Eye (tissue), 1 donor: ENCODE results near the gene RARA.

Experiments used
- DNase-seq: peaks from one replicate; pipeline ENCODE4 v3.0.0-alpha.2; 2015

RARA gene

GRCh38 chr17:40309031-40309948 is at the start of gene RARA:
Gene RARA (plus strand): TSS chr17:40309180. CDS start chr17:40331219, 22,039 bp downstream.
- peak; percentile 91 for DNase-seq

DNA sequence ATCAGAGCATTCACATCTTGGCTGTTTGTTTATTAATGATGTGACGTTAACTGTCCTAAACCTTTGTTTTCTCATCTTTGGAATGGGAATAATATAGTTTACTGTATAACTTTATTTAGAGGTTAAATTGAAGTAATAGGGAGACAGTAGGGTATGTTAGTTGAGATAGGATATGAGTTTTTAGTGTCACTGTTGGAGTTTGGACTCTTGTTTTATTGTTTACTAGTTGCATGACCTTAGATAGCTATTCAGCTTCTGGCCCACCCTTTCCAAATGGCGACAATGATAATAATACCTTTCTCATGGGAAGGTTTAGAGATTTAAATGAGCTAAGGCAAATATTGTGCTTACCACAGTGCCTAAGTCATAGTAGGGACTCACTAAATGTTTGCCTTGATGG is 49.5 kb upstream of the RARA start:
- DNase-seq: no peak

- DNase-seq: no peak
Measured at GRCh38 chr17:40260528-40260927, 48.5 kb upstream of the RARA start.

DNA sequence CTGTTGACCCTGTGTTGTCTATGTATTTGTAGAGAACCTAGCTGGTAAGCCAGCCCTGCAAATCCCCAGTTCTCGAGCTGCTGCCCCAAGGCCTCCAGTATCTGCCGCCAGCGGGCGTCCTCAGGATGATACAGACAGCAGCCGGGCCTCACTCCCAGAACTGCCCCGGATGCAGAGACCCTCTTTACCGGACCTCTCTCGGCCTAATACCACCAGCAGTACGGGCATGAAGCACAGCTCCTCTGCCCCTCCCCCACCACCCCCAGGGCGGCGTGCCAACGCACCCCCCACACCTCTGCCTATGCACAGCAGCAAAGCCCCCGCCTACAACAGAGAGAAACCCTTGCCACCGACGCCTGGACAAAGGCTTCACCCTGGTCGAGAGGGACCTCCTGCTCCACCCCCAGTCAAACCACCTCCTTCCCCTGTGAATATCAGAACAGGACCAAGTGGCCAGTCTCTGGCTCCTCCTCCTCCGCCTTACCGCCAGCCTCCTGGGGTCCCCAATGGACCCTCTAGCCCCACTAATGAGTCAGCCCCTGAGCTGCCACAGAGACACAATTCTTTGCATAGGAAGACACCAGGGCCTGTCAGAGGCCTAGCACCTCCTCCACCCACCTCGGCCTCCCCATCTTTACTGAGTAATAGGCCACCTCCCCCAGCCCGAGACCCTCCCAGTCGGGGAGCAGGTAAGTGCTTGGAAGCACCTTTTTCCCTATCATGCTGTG is 44.4 kb upstream of the RARA start:
- no peak for DNase-seq

DNA sequence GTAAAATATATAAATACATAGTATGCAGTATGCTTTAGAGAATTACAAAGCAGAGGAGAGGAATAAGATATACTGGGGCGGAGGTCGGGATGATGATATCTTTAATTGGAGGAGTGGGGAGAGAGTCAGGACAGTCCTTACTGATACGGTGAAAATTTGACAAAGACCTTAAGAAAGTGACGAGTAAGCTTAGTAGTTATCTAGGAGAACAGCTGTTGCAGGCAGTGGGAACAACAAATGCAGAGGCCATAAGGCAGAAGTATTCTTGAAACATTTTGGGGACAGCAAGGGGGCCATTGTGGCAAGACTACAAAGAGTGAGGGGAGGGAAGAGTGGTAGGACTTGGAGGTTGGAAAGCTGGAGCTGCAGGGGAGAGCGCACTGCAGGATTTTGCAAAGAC is 43.6 kb upstream of the RARA start:
- no peak for DNase-seq

GRCh38 chr17:40266882-40267281 is 42.1 kb upstream of the RARA start:
- DNase-seq: no peak

DNA sequence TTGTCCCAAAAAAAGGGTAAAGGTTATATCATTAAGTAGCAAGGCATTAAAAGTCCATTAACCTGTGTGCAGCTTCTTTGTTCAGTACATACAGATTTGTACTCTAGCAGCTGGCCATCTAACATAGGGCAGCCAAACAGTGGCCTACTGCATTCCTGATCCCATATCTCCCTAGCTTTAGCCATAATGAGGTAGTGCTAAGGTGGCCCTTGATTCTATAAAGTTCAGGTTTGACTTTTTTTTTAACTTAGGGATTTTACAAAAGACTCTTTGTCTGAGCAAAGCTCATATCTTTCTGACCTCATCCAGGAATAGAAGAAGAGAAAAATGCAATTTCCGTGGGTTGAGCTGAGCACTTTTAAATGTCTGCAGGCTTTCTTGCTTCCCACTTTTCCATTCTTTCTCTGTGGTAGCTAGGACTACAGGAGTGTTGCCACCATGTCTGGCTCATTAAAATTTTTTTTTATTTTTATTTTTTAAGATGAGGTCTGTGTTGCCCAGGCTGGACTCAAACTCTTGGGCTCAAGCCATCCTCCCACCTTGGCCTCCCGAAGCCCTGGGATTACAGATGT is 40.8 kb upstream of the RARA start:
- DNase-seq: no peak

DNA sequence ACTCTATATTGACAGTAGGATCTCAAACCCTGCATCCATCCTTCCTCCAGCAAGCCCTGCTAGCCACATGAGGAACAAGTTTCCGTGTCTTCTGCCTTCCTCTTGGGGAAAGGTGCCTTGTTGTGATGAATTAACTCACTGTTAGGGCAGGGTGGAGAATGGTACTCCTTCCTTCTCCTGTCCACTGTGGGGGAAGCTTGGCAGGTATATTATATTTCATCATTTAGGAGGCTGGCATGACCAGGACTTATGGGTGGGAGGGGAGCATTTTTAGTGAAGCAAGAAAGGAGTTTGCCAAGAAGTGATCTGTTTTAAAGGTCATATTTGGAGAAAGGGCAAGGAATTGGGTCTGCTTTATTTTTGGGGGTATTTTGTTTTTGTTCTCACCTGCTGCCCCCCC is 30.6 kb upstream of the RARA start:
- DNase-seq: no peak

DNA sequence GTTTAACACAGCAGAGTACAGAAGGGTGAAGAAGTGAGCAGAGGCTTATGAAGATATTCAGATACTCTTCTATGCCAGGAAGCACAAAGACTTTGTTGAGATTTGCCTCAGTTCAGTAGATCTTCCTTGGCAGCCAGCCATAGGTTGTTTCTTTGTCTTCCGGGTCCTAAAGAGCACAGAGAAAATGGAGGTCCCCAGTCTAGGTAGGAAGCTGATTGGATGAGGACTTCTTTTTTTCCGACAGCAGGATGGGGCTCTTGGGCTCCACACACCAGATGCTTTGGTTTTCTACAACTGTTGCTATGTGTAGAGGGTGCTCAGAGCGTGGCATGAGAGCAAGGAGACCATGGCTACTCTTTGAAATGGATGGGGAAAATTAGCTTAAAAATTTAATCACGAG is 29.6 kb upstream of the RARA start:
- no peak for DNase-seq

GRCh38 chr17:40281663-40282062 is 27.3 kb upstream of the RARA start:
- DNase-seq: no peak

- no peak for DNase-seq
Measured at GRCh38 chr17:40283662-40284061, 25.3 kb upstream of the RARA start.

DNA sequence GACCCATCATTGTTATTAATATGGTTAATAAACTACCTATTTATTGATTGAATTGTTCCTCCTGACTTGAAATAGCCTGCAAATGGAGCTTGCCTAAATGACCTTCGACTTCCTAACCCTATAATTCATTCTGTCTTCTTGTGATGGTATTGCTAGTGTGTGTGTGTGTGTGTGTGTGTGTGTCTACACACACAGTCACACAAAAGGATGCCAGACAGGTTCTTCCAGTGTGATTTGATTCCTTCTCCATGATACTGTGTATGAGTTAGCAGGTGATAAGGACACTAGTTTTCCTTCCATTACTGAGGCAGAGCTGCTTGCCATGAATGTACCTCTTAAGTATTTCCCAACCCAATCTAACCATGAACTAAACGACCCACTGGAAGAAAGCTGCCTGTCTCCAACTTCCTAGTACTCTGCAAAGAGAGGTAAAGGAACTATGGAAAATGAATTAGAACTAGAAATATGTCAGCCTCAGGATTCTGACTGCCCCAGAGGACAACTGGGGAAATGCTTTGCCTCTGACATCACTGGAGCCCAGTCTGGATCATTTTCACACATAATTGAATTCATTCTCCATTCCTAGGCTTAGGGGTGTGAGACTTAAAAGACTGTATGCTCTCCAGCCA is 24.8 kb upstream of the RARA start:
- DNase-seq: peak; percentile 54

GRCh38 chr17:40286473-40286872 is 22.5 kb upstream of the RARA start:
- no peak for DNase-seq

DNA sequence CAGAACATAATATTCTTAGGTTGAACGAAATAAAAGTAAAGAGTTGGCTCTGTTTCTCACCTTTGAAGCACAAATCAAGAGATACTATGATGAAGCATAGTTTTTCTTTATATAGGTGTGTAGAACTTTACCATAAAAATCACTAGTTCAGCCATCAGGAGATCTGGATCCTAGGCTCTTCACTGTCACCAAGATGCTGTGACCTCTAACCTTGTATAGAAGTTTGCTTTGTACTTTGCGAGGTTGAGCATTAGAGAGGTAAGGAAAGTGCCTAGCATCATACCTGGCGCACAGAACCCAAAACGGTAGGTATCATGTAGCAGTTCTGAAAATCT is 21.9 kb upstream of the RARA start:
- no peak for DNase-seq

DNA sequence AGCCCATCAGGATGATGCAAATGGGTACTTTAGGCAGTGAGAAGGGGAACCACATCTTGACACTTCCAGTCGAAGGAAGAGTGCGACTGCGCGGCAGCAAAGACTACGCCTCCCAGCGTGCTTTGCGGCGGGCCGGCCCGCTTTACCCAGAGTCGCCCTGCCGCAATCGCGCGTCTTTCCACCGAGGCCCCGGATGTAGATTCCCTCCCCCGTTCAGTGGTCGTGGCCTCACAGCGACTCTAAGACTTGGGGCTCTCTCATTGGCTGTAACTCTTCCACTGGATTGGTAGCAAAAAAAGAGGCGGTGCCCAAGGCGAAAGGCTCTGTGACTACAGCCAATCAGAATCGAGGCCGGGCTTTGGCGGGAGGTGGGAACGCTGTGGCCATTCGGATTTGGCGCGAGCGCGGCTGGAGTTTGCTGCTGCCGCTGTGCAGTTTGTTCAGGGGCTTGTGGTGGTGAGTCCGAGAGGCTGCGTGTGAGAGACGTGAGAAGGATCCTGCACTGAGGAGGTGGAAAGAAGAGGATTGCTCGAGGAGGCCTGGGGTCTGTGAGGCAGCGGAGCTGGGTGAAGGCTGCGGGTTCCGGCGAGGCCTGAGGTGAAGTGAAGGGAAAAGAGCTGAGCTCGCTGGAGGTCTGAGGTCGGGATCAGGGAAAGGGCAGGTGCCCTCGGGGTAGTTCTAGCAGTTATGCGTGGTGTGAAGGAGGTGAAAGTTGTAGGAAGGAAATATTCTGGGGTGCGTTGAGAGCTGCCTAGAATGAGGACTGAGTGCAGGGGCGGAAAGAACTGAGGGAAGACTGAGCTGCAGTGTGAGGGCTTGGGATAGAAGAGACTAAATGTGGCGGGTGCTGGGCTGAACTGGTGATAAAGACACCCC is 21.2 kb upstream of the RARA start, which contains the start of gene CDC6:
TSS of gene CDC6 (plus strand) at position 386 of the 876 bp plus-strand sequence. CDS start 1,542 bp downstream, outside the sequence.
- DNase-seq: peak; percentile 100

- DNase-seq: peak; percentile 81
Measured at GRCh38 chr17:40290629-40291280, 18.2 kb upstream of the RARA start.

GRCh38 chr17:40291281-40291664 is 17.7 kb upstream of the RARA start:
- DNase-seq: no peak

GRCh38 chr17:40293363-40293762 is 15.6 kb upstream of the RARA start:
- no peak for DNase-seq

- no peak for DNase-seq
Measured at GRCh38 chr17:40295488-40296436, 13.2 kb upstream of the RARA start.

GRCh38 chr17:40297511-40297910 is 11.5 kb upstream of the RARA start:
- DNase-seq: no peak

DNA sequence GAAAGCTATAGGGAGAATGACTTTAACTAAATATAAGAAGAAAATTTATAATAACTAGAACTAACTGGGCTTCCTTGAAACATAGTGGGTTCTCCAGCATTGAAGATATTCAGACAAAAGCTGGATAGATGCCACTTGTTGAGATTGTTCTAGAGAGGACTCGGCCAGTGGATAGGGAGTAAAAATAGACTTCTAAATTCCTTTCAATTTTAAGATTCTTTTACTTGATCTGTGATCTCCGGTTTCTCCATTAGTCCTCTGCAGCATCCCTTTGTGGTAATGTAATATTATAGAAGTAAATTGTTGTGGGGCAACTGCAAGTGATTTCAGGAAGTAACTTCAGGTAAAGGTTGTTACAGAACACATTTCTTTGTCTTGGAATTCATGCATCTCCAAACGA is 10.3 kb upstream of the RARA start:
- DNase-seq: no peak
